ENCODE results near the gene LFNG. TPM values are rescaled to one million over a fixed set of nuclear protein-coding genes. Genes with fewer than 3 reads are reported as not detected.

Gene LFNG
- total and polyA plus RNA-seq, 4 donors = 0.22 to 2.9 (median 2.6) TPM

DNA sequence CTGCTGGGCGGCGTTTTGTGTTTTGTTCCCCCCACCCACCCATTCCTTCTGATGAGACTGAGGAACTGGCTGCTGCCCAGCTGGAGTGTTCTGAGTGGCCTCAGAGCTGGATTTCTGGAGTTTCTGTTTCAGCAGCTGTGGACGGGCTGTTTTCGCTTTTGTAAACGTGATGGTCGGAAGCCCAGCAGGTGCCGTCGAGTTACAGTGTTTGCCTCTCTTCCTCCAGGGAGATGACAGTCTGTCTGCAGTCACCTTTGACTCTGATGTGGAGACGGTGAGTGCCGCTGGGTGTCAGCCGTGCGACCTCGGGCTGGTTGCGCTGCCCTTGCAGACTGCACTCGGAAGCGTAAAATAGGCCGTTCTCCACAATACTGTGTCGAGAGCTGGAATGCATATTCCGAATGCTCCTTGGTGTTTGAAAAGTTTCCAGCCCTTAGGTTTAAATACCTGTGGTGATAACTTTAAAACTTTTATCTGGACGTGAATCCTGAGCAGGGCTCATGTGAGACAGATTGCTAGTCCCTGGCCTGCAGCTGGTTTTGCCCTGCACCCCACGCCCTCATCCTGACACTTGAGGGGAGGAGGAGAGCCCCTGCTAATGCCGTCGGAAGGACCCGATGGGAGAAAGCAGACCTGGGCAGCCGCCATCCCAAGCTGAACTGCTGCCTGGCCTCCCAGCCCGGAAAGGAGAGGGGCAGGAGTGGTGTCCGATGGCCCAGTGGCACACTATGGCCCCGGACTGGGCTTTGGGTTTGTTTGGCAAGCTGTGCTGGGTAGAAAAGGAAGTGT is 47.5 kb downstream of the LFNG start:
- peak; percentile 66 to 75 for TF ChIP-seq RAD21 (IDR thresholded peaks at IDR 0.05)
- no peak for TF ChIP-seq YY1 (IDR thresholded peaks at IDR 0.05)
- peak in 1 of 2 donors; percentile 26 for TF ChIP-seq RXRA (IDR thresholded peaks at IDR 0.05)
- TF ChIP-seq HNF4A (conservative IDR thresholded peaks at IDR 0.05) = peak in 1 of 2 donors; percentile 19
- TF ChIP-seq FOXA2 (IDR thresholded peaks at IDR 0.05) = no peak
- TF ChIP-seq, protein P1, sequence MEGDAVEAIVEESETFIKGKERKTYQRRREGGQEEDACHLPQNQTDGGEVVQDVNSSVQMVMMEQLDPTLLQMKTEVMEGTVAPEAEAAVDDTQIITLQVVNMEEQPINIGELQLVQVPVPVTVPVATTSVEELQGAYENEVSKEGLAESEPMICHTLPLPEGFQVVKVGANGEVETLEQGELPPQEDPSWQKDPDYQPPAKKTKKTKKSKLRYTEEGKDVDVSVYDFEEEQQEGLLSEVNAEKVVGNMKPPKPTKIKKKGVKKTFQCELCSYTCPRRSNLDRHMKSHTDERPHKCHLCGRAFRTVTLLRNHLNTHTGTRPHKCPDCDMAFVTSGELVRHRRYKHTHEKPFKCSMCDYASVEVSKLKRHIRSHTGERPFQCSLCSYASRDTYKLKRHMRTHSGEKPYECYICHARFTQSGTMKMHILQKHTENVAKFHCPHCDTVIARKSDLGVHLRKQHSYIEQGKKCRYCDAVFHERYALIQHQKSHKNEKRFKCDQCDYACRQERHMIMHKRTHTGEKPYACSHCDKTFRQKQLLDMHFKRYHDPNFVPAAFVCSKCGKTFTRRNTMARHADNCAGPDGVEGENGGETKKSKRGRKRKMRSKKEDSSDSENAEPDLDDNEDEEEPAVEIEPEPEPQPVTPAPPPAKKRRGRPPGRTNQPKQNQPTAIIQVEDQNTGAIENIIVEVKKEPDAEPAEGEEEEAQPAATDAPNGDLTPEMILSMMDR (IDR thresholded peaks at IDR 0.05; ENCODE audit: low read depth, low read length, missing input control) = peak; percentile 33
- TF ChIP-seq, protein P2, sequence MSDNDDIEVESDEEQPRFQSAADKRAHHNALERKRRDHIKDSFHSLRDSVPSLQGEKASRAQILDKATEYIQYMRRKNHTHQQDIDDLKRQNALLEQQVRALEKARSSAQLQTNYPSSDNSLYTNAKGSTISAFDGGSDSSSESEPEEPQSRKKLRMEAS (IDR thresholded peaks at IDR 0.05) = no peak
- TF ChIP-seq, protein P3, sequence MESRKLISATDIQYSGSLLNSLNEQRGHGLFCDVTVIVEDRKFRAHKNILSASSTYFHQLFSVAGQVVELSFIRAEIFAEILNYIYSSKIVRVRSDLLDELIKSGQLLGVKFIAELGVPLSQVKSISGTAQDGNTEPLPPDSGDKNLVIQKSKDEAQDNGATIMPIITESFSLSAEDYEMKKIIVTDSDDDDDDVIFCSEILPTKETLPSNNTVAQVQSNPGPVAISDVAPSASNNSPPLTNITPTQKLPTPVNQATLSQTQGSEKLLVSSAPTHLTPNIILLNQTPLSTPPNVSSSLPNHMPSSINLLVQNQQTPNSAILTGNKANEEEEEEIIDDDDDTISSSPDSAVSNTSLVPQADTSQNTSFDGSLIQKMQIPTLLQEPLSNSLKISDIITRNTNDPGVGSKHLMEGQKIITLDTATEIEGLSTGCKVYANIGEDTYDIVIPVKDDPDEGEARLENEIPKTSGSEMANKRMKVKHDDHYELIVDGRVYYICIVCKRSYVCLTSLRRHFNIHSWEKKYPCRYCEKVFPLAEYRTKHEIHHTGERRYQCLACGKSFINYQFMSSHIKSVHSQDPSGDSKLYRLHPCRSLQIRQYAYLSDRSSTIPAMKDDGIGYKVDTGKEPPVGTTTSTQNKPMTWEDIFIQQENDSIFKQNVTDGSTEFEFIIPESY (IDR thresholded peaks at IDR 0.05) = no peak
- peak; percentile 34 for TF ChIP-seq SP1 (IDR thresholded peaks at IDR 0.05)
- 55% methylated on average over 28 of the region's 28 CpGs for WGBS
- H3K9me3 ChIP-seq (ENCODE audit: control insufficient read depth in 4 of 4, low read length in 3 of 4) = no peaks in the 10 kb centered on the region
- DNase-seq (ENCODE audit: low spot score) = no peak
- peaks cover 0 to 2% (median 1%) of the 10 kb centered on the region in 4 donors for H3K36me3 ChIP-seq (ENCODE audit: control insufficient read depth in 4 of 4, insufficient read depth in 3 of 4, low read depth in 1 of 4, low read length in 3 of 4)
- H3K27ac ChIP-seq (ENCODE audit: low read depth in 1 of 2, low read length in 2 of 2) = peak overlapping the region in 1 of 2 donors; percentile 13
- H3K4me1 ChIP-seq (ENCODE audit: control insufficient read depth in 4 of 4, insufficient read depth in 4 of 4, low read length in 3 of 4) = peaks cover 0 to 21% (median 10%) of the 10 kb centered on the region in 4 donors
- H3K27me3 ChIP-seq (ENCODE audit: control insufficient read depth in 4 of 4, insufficient read depth in 4 of 4, low read length in 3 of 4) = no peaks in the 10 kb centered on the region
- no peak overlapping the region for H3K4me3 ChIP-seq (ENCODE audit: low read depth in 1 of 3, low read length in 3 of 3)
- H3K9ac ChIP-seq (ENCODE audit: low read depth in 1 of 2, low read length in 2 of 2) = peak overlapping the region in 1 of 2 donors; percentile 9

DNA sequence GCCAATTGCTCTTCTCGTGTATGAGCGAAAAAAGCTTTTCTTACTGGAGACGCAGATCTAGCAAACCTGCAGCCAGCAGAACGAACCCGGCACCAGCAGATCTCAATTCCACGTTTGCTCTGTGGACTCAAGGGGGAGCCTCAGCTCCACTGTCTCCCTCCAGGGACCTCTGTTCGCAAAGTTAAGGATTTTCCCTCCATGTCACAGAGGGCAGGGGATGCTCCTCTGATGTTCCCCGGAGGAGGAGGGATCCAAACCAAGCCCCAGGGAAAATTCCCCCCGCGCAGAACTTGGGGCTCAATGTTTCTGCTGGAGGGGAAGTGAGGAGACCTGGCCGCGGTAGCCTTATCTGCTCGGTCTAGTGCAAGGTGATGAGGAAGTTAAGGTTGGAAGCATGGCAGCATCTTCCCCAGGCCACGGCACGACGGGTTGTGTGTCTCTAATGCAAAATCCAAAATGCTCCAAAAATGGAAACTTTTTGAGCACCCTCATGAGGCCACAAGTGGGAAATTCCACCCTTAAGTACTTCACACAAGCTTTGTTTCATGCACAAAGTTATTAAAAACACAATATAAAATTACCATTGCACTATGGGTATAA is 48.2 kb downstream of the LFNG start:
- WGBS = 70% methylated on average over 16 of the region's 16 CpGs
- DNase-seq (ENCODE audit: low spot score) = no peak
- H3K36me3 ChIP-seq (ENCODE audit: control insufficient read depth in 4 of 4, insufficient read depth in 3 of 4, low read depth in 1 of 4, low read length in 3 of 4) = peaks cover 0 to 2% (median 1%) of the 10 kb centered on the region in 4 donors
- peaks cover 0 to 21% (median 10%) of the 10 kb centered on the region in 4 donors for H3K4me1 ChIP-seq (ENCODE audit: control insufficient read depth in 4 of 4, insufficient read depth in 4 of 4, low read length in 3 of 4)
- no peak overlapping the region for H3K27ac ChIP-seq (ENCODE audit: low read depth in 1 of 2, low read length in 2 of 2)
- no peaks in the 10 kb centered on the region for H3K9me3 ChIP-seq (ENCODE audit: control insufficient read depth in 4 of 4, low read length in 3 of 4)
- no peak overlapping the region for H3K9ac ChIP-seq (ENCODE audit: low read depth in 1 of 2, low read length in 2 of 2)
- no peaks in the 10 kb centered on the region for H3K27me3 ChIP-seq (ENCODE audit: control insufficient read depth in 4 of 4, insufficient read depth in 4 of 4, low read length in 3 of 4)
- no peak overlapping the region for H3K4me3 ChIP-seq (ENCODE audit: low read depth in 1 of 3, low read length in 3 of 3)
- TF ChIP-seq, protein P1 (IDR thresholded peaks at IDR 0.05; ENCODE audit: low read depth, low read length, missing input control) = peak; percentile 28
- TF ChIP-seq HNF4G (IDR thresholded peaks at IDR 0.05) (no peak), RAD21 (IDR thresholded peaks at IDR 0.05) (peak; percentile 69 to 78), JUND (IDR thresholded peaks at IDR 0.05) (no peak), HNF4A (conservative IDR thresholded peaks at IDR 0.05) (no peak)
